ENCODE measurements around the gene PICK1. TPM values are rescaled to one million over a fixed set of nuclear protein-coding genes. Genes with fewer than 3 reads are reported as not detected.

PICK1 gene
- total and polyA plus RNA-seq, 2 of the 13 experiments (the other 11 are each of a cell fraction or from before 2014, with no cell fraction given): 19.3 to 25.3 TPM

- Histone ChIP-seq H3K4me2 (ENCODE audit: low read depth, low read length) (peak overlapping the region; percentile 55; the same call in 1 of the 2 replicates), H3K4me1 (ENCODE audit: insufficient read depth, low read length) (peaks cover 83% of the 10 kb centered on the region), H3K9ac (ENCODE audit: insufficient read depth, low read depth, low read length) (no peak overlapping the region), H4K20me1 (ENCODE audit: insufficient read depth, low read length) (no peaks in the 10 kb centered on the region), H3K79me2 (ENCODE audit: insufficient read depth, low read length) (no peaks in the 10 kb centered on the region), H3K27ac (ENCODE audit: extremely low read length, insufficient read depth, low read length) (no peak overlapping the region), H2AFZ (ENCODE audit: low read length) (no peak overlapping the region), H3K4me3 (replicated peaks in 1 of 3; ENCODE audit: insufficient read depth in 1 of 3, low read depth in 2 of 3, low read length in 3 of 3) (no peak overlapping the region), H3K27me3 (ENCODE audit: control insufficient read depth in 1 of 2, insufficient read depth in 2 of 2, low read length in 2 of 2) (peaks cover 0 to 41% of the 10 kb centered on the region in 2 experiments; a peak in 3 of 5 replicates), H3K36me3 (replicated peaks in 1 of 2; ENCODE audit: control insufficient read depth in 1 of 2, insufficient read depth in 2 of 2, low read length in 2 of 2) (no peaks in the 10 kb centered on the region), H3K9me3 (ENCODE audit: low read length) (no peaks in the 10 kb centered on the region)
- no TSS peak for BruUV-seq (replicated peaks)
- no peak for TF ChIP-seq ZNF564 (CRISPR knock-in tag; IDR thresholded peaks at IDR 0.05)
- TF ChIP-seq HNF1B (CRISPR knock-in tag; IDR thresholded peaks at IDR 0.05): no peak
- no peak for TF ChIP-seq NR2C2 (CRISPR knock-in tag; IDR thresholded peaks at IDR 0.05; ENCODE audit: borderline replicate concordance)
- no peak for TF ChIP-seq RORA (CRISPR knock-in tag; IDR thresholded peaks at IDR 0.05)
- no peak for TF ChIP-seq PPARG (CRISPR knock-in tag; conservative IDR thresholded peaks at IDR 0.05)
- no peak for TF ChIP-seq MED8 (CRISPR knock-in tag; IDR thresholded peaks at IDR 0.05; ENCODE audit: insufficient replicate concordance)
- no peak for TF ChIP-seq IRF2 (CRISPR knock-in tag; IDR thresholded peaks at IDR 0.05)
- TF ChIP-seq ZNF614 (CRISPR knock-in tag; IDR thresholded peaks at IDR 0.05; ENCODE audit: borderline replicate concordance): no peak
- no peak for TF ChIP-seq NFE2L2 (IDR thresholded peaks at IDR 0.05; ENCODE audit: low read length)
- TF ChIP-seq ZNF280B (CRISPR knock-in tag; IDR thresholded peaks at IDR 0.05; ENCODE audit: borderline replicate concordance): no peak
- FAIRE-seq (no peak), DNase-seq (ENCODE audit: low spot score) (no peak), ATAC-seq (no peak)
- ChIA-PET CTCF (ENCODE audit: low intra/inter-chr PET ratio, low total read pairs) (no interaction called here), POLR2A (no interaction called here)
- intact Hi-C loops (cut with micrococcal nuclease; ENCODE audit: unreplicated experiment) (no loop called here), in situ Hi-C loops (cut with HindIII; ENCODE audit: extremely low pct_ligation_motif_present, low pct_unique_long_range_greater_than_20kb) (no loop called here)
- WGBS (ENCODE audit: low lambda C conversion rate): 83% methylated on average over 18 of the region's 27 CpGs
These were observed 23.5 kb upstream of the PICK1 start for GRCh38 chr22:38033522-38034277.

All from HepG2 (cell line).